Embryonic facial prominence (tissue), 1 donor: ENCODE results near the gene AUNIP.

Source experiments
- DNase-seq: peaks from one replicate; pipeline ENCODE4 v3.0.0-alpha.2; 2016; ENCODE audit errors: extremely low spot score

AUNIP gene

DNA sequence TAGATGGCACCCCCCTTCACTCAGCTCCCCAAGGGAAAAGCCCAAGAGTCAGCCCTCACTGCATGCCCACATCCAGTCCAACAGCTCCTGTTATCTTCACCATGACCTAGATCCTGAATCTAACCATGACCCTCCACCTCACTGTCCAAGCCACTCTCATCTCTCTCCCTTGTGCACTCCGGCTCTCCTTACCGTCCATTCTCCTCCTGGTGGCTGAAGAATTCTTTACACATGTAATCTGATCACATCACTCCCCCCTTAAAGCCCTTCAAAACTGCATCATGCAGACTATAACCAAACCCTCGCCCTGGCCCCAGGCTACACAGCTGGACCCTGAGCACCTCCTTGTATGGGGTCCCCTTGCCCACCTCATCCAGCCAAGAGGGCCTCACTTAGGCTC is 30.2 kb upstream of the AUNIP start:
- DNase-seq, result no peak

DNA sequence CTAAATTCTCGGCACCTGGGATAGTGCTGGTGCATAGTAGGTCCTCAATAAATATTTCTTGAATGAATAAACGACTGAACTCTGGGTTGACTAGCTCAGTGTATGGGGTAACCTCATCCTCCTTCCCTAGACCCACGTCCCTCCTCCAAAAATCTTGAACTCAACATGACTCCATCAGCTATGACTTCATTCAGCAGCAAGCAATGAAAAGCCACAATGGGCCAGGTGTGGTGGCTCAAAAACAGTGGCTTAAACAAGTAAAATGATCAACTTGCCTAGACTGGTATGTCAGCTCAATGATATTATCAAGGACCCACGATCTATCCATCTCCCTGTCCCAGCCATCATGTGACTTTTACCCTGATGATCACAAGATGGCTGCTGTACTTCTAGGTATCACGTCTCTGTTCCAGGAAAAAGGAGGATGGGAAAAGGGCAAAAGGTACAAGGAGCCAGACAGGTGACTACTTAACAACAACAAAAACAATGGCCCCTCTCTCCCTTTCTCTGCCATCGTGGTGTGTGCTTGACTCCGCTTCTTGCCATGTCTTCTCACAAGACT is 29.2 kb upstream of the AUNIP start:
- no peak for DNase-seq

- no peak for DNase-seq
These were observed 26.3 kb upstream of the AUNIP start for GRCh38 chr1:25885602-25886001.

DNA sequence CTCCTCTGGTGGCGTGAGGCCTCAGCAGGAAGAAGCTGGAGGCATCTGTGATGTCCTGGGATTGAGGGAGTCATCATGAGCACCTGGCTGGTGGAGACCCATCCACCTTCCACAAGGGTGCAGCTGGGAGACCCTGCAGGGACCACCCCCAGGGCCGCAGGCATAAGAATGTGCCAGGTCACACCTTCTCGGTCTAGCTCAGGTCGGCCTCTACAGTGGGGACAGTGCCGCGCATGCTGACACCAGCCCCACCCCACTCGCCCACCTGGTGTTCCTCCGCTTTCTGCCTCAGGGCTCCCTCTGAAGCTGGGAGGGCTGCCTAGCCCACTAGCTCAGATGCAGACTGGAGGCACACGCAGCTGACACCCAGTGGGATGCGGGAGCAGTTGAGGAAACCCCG is 22.0 kb upstream of the AUNIP start:
- DNase-seq, result no peak

GRCh38 chr1:25880518-25880917 is 21.3 kb upstream of the AUNIP start:
- DNase-seq, result no peak

- DNase-seq, result no peak
These were observed 20.4 kb upstream of the AUNIP start for GRCh38 chr1:25879675-25880074.

- DNase-seq, result no peak
These were observed 19.4 kb upstream of the AUNIP start for GRCh38 chr1:25878690-25879089.

DNA sequence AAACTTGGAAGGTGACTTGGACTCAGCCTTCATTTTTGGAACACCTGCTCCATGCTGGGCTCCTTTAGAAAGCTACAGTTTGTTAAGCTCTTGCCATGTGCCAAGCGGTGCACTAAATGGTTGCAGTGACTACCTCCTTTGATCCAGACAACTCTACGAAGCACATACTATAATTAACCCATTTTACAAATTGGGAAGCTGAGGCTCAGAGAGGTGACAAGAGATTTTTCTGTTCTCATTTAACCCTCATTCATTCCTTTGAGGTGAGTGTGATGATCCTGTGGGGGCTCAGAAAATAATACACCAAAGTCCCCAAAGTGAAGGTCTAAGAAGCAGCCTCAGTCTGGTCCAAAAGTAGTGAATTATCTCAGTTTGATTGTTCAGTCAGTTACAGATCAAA is 17.9 kb upstream of the AUNIP start:
- no peak for DNase-seq

- DNase-seq, result no peak
These were observed 17.4 kb upstream of the AUNIP start for GRCh38 chr1:25876693-25877077.

- no peak for DNase-seq
These were observed 16.8 kb upstream of the AUNIP start for GRCh38 chr1:25875856-25876692.

GRCh38 chr1:25875154-25875855 is 16.0 kb upstream of the AUNIP start, which contains the start of gene PAQR7:
PAQR7 (minus strand) TSS chr1:25875708; CDS start chr1:25863839, 11,869 bp downstream.
- DNase-seq, result peak; percentile 42

- DNase-seq, result no peak
These were observed 15.4 kb upstream of the AUNIP start for GRCh38 chr1:25874635-25875153.

DNA sequence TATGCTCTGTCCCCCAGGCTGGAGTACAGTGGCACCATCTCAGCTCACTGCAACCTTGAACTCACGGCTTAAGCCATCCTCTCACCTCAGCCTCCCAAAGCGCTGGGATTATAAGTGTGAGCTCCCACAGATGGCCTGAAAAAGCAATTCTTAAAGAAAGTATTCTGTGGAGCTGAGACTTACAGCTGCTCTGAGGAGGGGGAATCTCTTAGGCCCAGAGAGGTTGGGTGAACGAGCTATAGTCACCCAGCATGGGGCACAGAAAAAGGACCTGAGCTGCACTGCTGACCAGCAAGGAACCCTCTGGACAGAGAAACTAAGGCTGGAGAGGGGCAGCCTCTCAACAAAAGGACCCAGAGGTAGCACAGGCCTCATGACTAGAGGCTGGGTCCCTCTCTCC is 15.0 kb upstream of the AUNIP start:
- DNase-seq, result no peak

- DNase-seq, result no peak
These were observed 13.9 kb upstream of the AUNIP start for GRCh38 chr1:25873120-25873519.

- DNase-seq, result no peak
These were observed 13.5 kb upstream of the AUNIP start for GRCh38 chr1:25872713-25873112.

DNA sequence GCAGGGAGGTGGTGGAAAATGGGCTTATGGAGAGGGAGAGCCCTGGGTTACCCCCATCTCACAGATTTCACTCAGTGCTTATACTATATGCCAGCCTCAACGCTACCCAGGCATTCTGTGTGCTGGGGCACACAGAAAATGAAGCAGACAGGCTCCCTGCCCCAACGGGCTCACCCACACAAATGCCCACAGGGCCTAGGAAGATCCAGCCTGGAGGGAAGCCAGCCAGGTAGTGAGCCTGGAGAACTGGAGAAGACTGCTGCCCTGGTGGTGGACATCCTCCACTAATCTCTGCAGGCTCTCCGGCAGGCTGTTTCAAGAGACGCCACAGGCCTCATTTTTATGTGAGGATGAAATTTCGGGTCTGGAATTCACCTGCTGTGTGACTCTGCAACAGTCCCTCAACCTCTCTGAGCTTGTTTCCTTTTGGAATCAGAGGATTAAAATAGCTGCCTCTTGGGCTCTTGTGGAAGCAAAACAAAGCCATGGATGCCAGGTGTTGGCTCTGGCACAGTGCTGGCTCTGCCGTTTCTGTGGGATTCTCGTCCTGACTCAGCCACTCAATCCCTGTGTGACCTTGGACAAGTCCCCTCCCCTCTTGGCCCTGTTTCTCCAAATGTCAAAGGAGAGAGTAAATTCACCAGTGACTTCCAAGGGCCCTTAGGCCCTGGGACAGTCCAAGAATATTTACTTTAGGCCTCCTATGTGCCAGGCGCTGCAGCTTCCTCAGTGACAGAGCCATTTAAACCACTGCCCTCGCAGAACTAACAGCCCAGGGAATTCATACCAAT is 12.6 kb upstream of the AUNIP start:
- no peak for DNase-seq

- DNase-seq, result no peak
These were observed 11.9 kb upstream of the AUNIP start for GRCh38 chr1:25871086-25871703.

DNA sequence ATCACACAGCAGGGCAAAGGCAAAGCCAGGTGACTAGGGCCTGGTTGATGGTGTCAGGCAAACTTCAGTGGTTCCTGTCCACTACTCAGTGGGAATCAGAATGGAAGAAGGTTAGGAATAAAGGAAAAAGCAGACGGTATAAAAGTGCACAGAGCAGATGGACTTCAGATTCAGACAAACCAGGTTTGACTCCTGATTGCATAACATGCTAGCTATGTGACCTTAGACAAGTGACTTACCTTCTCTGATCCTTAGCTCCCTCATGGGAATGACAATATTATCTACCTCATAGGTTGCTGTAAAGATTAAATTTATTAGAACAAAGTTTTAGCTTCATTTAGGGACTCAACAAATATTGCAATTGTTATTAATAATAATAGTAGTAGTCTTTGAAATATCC is 11.4 kb upstream of the AUNIP start:
- no peak for DNase-seq

DNA sequence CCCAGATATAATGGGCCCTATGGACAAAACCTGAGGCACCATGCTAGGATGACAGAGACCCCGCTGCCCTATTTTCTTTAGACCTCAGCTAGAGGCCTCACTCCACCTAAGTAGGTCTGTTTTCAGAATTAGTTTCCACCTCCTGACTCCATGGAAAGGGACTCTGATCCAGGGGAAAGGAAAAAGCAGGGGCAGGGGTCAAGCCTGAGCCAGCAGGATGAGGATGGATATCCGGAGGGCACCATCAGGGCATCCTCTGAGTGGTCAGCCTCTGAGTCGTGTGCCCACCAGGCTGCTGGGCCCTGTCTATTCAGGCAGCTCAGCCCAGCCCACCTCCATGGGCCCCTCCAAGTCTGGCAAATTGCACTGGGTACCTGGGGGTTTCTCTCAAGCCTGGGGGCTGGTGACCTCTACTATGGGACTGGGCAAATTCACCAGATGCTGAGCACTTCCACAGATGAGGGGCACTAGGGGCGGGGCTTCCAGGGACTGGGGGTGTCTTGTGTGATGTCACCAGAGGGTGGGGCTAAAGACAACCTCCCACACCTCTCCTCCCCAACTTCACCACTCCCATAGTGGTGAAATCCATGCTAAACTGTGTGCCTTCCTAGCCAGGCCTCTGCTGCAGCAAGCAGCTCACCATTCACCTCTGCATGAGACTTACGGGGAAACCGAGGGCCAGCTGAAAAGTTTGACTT is 10.8 kb upstream of the AUNIP start:
- no peak for DNase-seq

GRCh38 chr1:25867210-25867991 is 8.1 kb upstream of the AUNIP start:
- DNase-seq, result no peak
